HT1080 (cell line): ENCODE data around the gene FARS2. TPM values are rescaled to one million over a fixed set of nuclear protein-coding genes. Genes with fewer than 3 reads are reported as not detected.
A peak's percentile ranks its signal among the peaks of the same experiment; 100 is the strongest.

ENCODE experiments used
- DNase-seq: peaks from one replicate; pipeline ENCODE4 v3.0.0-alpha.2; 2015; ENCODE audit warnings: low read depth
- total RNA-seq: library from RNA; depleted of rRNA; stranded (reverse); fragments of >200 nt; shearing (Covaris generic); gene quantifications from 2 replicates; pipeline ENCODE4 v1.2.3, GENCODE V29; 2014

FARS2 gene
- total RNA-seq, 1 experiment from 2014 or later = 19.2 TPM

GRCh38 chr6:5318617-5319272 is 57.4 kb downstream of the FARS2 start:
- peak; percentile 8 for DNase-seq

- no peak for DNase-seq
Measured at GRCh38 chr6:5323979-5324378, 62.7 kb downstream of the FARS2 start.

GRCh38 chr6:5325173-5325572 is 63.9 kb downstream of the FARS2 start:
- DNase-seq = no peak

- no peak for DNase-seq
Measured at GRCh38 chr6:5326022-5326641, 64.8 kb downstream of the FARS2 start.

- DNase-seq = no peak
Measured at GRCh38 chr6:5328800-5329199, 67.5 kb downstream of the FARS2 start.

- DNase-seq = no peak
Measured at GRCh38 chr6:5331845-5332442, 70.6 kb downstream of the FARS2 start.

- peak; percentile 64 for DNase-seq
Measured at GRCh38 chr6:5333658-5334057, 72.3 kb downstream of the FARS2 start.

- DNase-seq = no peak
Measured at GRCh38 chr6:5334341-5334740, 73.0 kb downstream of the FARS2 start.

- DNase-seq = no peak
Measured at GRCh38 chr6:5335020-5335419, 73.7 kb downstream of the FARS2 start.

GRCh38 chr6:5337573-5337972 is 76.3 kb downstream of the FARS2 start:
- DNase-seq = no peak

GRCh38 chr6:5338177-5338960 is 77.1 kb downstream of the FARS2 start:
- no peak for DNase-seq

GRCh38 chr6:5339786-5340185 is 78.5 kb downstream of the FARS2 start:
- DNase-seq = no peak

GRCh38 chr6:5341845-5342244 is 80.5 kb downstream of the FARS2 start:
- DNase-seq = no peak

- DNase-seq = no peak
Measured at GRCh38 chr6:5343998-5344397, 82.7 kb downstream of the FARS2 start.

- DNase-seq = no peak
Measured at GRCh38 chr6:5345324-5345723, 84.0 kb downstream of the FARS2 start.

GRCh38 chr6:5351552-5352210 is 90.4 kb downstream of the FARS2 start:
- DNase-seq = no peak

- DNase-seq = no peak
Measured at GRCh38 chr6:5353971-5354370, 92.7 kb downstream of the FARS2 start.

GRCh38 chr6:5357486-5357885 is 96.2 kb downstream of the FARS2 start:
- DNase-seq = no peak

- DNase-seq = no peak
Measured at GRCh38 chr6:5359417-5359816, 98.1 kb downstream of the FARS2 start.

GRCh38 chr6:5361396-5361795 is 100.1 kb downstream of the FARS2 start:
- peak; percentile 65 for DNase-seq

- DNase-seq = no peak
Measured at GRCh38 chr6:5365436-5366195, 104.3 kb downstream of the FARS2 start.
